ENCODE results near the gene ALG14.
"Not testable (repeated sequence)": the region's sequence is repeated elsewhere in the genome, so short reads cannot be mapped to it uniquely, and the experiment has no call there.

ALG14 gene

GRCh38 chr1:95022644-95022926, 50.2 kb downstream of the ALG14 start:
- H3K79me2 ChIP-seq (ENCODE audit: control insufficient read depth, low read length) = no peaks in the 10 kb centered on the region
- no peak for TF ChIP-seq EZH2phosphoT487 (IDR thresholded peaks at IDR 0.05; ENCODE audit: borderline replicate concordance, low read length)
- no peak for TF ChIP-seq CTCF (IDR thresholded peaks at IDR 0.05; ENCODE audit: low read depth, low read length, poor library complexity, severe bottlenecking)
- H4K20me1 ChIP-seq (ENCODE audit: control insufficient read depth, insufficient read depth, low read depth, low read length) = no peaks in the 10 kb centered on the region
- no peaks in the 10 kb centered on the region for H3F3A ChIP-seq (ENCODE audit: control insufficient read depth, insufficient read depth)
- no peaks in the 10 kb centered on the region for H3K9me2 ChIP-seq (replicated peaks; ENCODE audit: control insufficient read depth, low read length)
- peaks cover 3% of the 10 kb centered on the region; the same call in 1 of the 2 replicates for H3K36me3 ChIP-seq (ENCODE audit: control insufficient read depth, low read length)
- no peaks in the 10 kb centered on the region for H3K27me3 ChIP-seq (ENCODE audit: control insufficient read depth, low read length)
- no peaks in the 10 kb centered on the region for H3K9me3 ChIP-seq (ENCODE audit: control insufficient read depth, insufficient read depth, low read length)
- H3K27ac ChIP-seq (ENCODE audit: low read depth, low read length) = no peak overlapping the region
- H3K4me1 ChIP-seq (ENCODE audit: control insufficient read depth, low read length) = no peaks in the 10 kb centered on the region
- H3K4me2 ChIP-seq (ENCODE audit: low read length) = no peak overlapping the region
- no peak overlapping the region for H3K4me3 ChIP-seq (ENCODE audit: low read length)

GRCh38 chr1:95021805-95022643, 50.7 kb downstream of the ALG14 start:
- H3K4me3 ChIP-seq (ENCODE audit: low read length) = no peak overlapping the region
- H4K20me1 ChIP-seq (ENCODE audit: control insufficient read depth, insufficient read depth, low read depth, low read length) = no peaks in the 10 kb centered on the region
- peaks cover 3% of the 10 kb centered on the region; the same call in 1 of the 2 replicates for H3K36me3 ChIP-seq (ENCODE audit: control insufficient read depth, low read length)
- H3K27me3 ChIP-seq (ENCODE audit: control insufficient read depth, low read length) = no peaks in the 10 kb centered on the region
- H3K9me2 ChIP-seq (replicated peaks; ENCODE audit: control insufficient read depth, low read length) = no peaks in the 10 kb centered on the region
- H3K4me2 ChIP-seq (ENCODE audit: low read length) = no peak overlapping the region
- H3K27ac ChIP-seq (ENCODE audit: low read depth, low read length) = no peak overlapping the region
- no peaks in the 10 kb centered on the region for H3K79me2 ChIP-seq (ENCODE audit: control insufficient read depth, low read length)
- no peaks in the 10 kb centered on the region for H3F3A ChIP-seq (ENCODE audit: control insufficient read depth, insufficient read depth)
- TF ChIP-seq CTCF (IDR thresholded peaks at IDR 0.05; ENCODE audit: low read depth, low read length, poor library complexity, severe bottlenecking) (no peak), EZH2phosphoT487 (IDR thresholded peaks at IDR 0.05; ENCODE audit: borderline replicate concordance, low read length) (no peak)
- H3K4me1 ChIP-seq (ENCODE audit: control insufficient read depth, low read length) = no peaks in the 10 kb centered on the region
- no peaks in the 10 kb centered on the region for H3K9me3 ChIP-seq (ENCODE audit: control insufficient read depth, insufficient read depth, low read length)

- Histone ChIP-seq H3K9me2 (replicated peaks; ENCODE audit: control insufficient read depth, low read length) (no peaks in the 10 kb centered on the region), H3K4me2 (ENCODE audit: low read length) (no peak overlapping the region), H3F3A (ENCODE audit: control insufficient read depth, insufficient read depth) (no peaks in the 10 kb centered on the region), H3K79me2 (ENCODE audit: control insufficient read depth, low read length) (no peaks in the 10 kb centered on the region), H3K36me3 (ENCODE audit: control insufficient read depth, low read length) (no peaks in the 10 kb centered on the region), H3K4me3 (ENCODE audit: low read length) (no peak overlapping the region), H3K4me1 (ENCODE audit: control insufficient read depth, low read length) (no peaks in the 10 kb centered on the region), H4K20me1 (ENCODE audit: control insufficient read depth, insufficient read depth, low read depth, low read length) (no peaks in the 10 kb centered on the region), H3K27me3 (ENCODE audit: control insufficient read depth, low read length) (no peaks in the 10 kb centered on the region), H3K9me3 (ENCODE audit: control insufficient read depth, insufficient read depth, low read length) (no peaks in the 10 kb centered on the region), H3K27ac (ENCODE audit: low read depth, low read length) (no peak overlapping the region)
- TF ChIP-seq CTCF (IDR thresholded peaks at IDR 0.05; ENCODE audit: low read depth, low read length, poor library complexity, severe bottlenecking) = no peak
Observed at GRCh38 chr1:95021119-95021518, 51.6 kb downstream of the ALG14 start.

GRCh38 chr1:95019466-95019865, 53.3 kb downstream of the ALG14 start:
- not testable (repeated sequence) for H3K36me3 ChIP-seq (ENCODE audit: control insufficient read depth, low read length); H3F3A ChIP-seq (ENCODE audit: control insufficient read depth, insufficient read depth); H3K4me3 ChIP-seq (ENCODE audit: low read length); H3K9me2 ChIP-seq (replicated peaks; ENCODE audit: control insufficient read depth, low read length); H3K79me2 ChIP-seq (ENCODE audit: control insufficient read depth, low read length); H3K4me2 ChIP-seq (ENCODE audit: low read length); H3K27me3 ChIP-seq (ENCODE audit: control insufficient read depth, low read length); H3K4me1 ChIP-seq (ENCODE audit: control insufficient read depth, low read length); H4K20me1 ChIP-seq (ENCODE audit: control insufficient read depth, insufficient read depth, low read depth, low read length); H3K27ac ChIP-seq (ENCODE audit: low read depth, low read length); H3K9me3 ChIP-seq (ENCODE audit: control insufficient read depth, insufficient read depth, low read length)

Data from DOHH2 (cell line).